Spleen (tissue), 11 donors: Measurements from ENCODE around the gene BPHL. TPM values are rescaled to one million over a fixed set of nuclear protein-coding genes. Genes with fewer than 3 reads are reported as not detected.
"Not testable (repeated sequence)": the region's sequence is repeated elsewhere in the genome, so short reads cannot be mapped to it uniquely, and the experiment has no call there.

Experiments
- DNase-seq: peaks from one replicate; pipeline ENCODE4 v3.0.0-alpha.2; 2020
- H3K27ac ChIP-seq, 8 donors: fragments of 200-600 bp; sonication (generic) in 7 of 8; 1 replicate in 4 of 8; 2 replicates in 4 of 8; pipeline versions ENCODE4 v1.5.0 to v1.8.0; 2016 to 2021; ENCODE audit warnings: inconsistent platforms in 4 of 8, mild to moderate bottlenecking in 4 of 8, moderate library complexity in 1 of 8
- H3K27me3 ChIP-seq, 7 donors: fragments of 200-600 bp; sonication (generic) in 6 of 7; replicated peaks in 1 of 7; 1 replicate in 4 of 7; 2 replicates in 3 of 7; pipeline versions ENCODE4 v1.5.0 to v1.8.0; 2016 to 2021; ENCODE audit warnings: inconsistent platforms in 3 of 7, mild to moderate bottlenecking in 1 of 7
- H3K36me3 ChIP-seq, 6 donors: fragments of 200-600 bp; sonication (generic) in 5 of 6; 1 replicate in 4 of 6; 2 replicates in 2 of 6; pipeline versions ENCODE4 v1.5.0 to v1.8.0; 2016 to 2021; ENCODE audit warnings: inconsistent platforms in 2 of 6
- H3K4me1 ChIP-seq, 6 donors: fragments of 200-600 bp; sonication (generic) in 5 of 6; 1 replicate in 3 of 6; 2 replicates in 3 of 6; pipeline versions ENCODE4 v1.5.0 to v1.8.0; 2016 to 2021; ENCODE audit warnings: inconsistent platforms in 3 of 6
- H3K4me3 ChIP-seq, 8 donors: fragments of 200-600 bp; sonication (generic) in 7 of 8; 1 replicate in 4 of 8; 2 replicates in 4 of 8; pipeline versions ENCODE4 v1.5.0 to v1.8.0; 2016 to 2021; ENCODE audit warnings: inconsistent platforms in 4 of 8, mild to moderate bottlenecking in 4 of 8, moderate library complexity in 2 of 8
- H3K9me3 ChIP-seq, 8 donors: fragments of 200-600 bp; sonication (generic) in 7 of 8; 1 replicate in 4 of 8; 2 replicates in 4 of 8; pipeline versions ENCODE4 v1.5.0 to v1.8.0; 2016 to 2021; ENCODE audit warnings: inconsistent platforms in 4 of 8
- POLR2A ChIP-seq, 3 donors: fragments of 450-650 bp; IDR thresholded peaks; one replicate each; pipeline ENCODE4 v1.5.1; 2017; ENCODE audit warnings: antibody characterized with exemption in 3 of 3, mild to moderate bottlenecking in 1 of 3
- POLR2AphosphoS5 ChIP-seq, 3 donors: sonication (generic); formaldehyde crosslinking; IDR thresholded peaks; one replicate each; pipeline ENCODE4 v1.5.1; 2017; ENCODE audit warnings: antibody characterized with exemption in 3 of 3
- WGBS, 5 donors: extraction: QIAGEN DNeasy Blood & Tissue Kit in 3 of 5; methylation state at CpG; one replicate each; pipeline versions ENCODE4 v1.1.5 to v1.1.7; 2013 to 2018; 5-methylcytosine and 5-hydroxymethylcytosine counted together
- intact Hi-C: fragments of 100-400 bp; cut with DNase I; formaldehyde crosslinking; loops from one replicate; pipeline ENCODE4 v1.15.0; 2023; ENCODE audit warnings: low total_unique reads
- polyA plus RNA-seq, 3 donors: library from polyadenylated mRNA; stranded (reverse); fragments of 200-250 nt; gene quantifications; one replicate each; pipeline ENCODE4 v1.2.1, GENCODE V29; 2013
- total RNA-seq, 7 donors: library from RNA; depleted of rRNA in 3 of 7; stranded (reverse); fragments of >200 nt in 3 of 7; fragmentation: NEBNext Ultra II Directional in 4 of 7; extraction: Animal tissue kit (Norgen Biotek cat#: 25700) in 4 of 7; gene quantifications; one replicate each; pipeline versions ENCODE4 v1.1.0 to v1.2.1, GENCODE V29; 2016 to 2021
- TF ChIP-seq, protein P1 (sequence below), 11 experiments: fragments of 200-600 bp in 7 of 11; fragments of 450-650 bp in 4 of 11; sonication (generic) in 4 of 11; IDR thresholded peaks in 8 of 11; conservative IDR thresholded peaks in 3 of 11; 1 replicate in 7 of 11; 2 replicates in 4 of 11; pipeline versions ENCODE4 v1.4.0 to v1.8.0; 2016 to 2021; ENCODE audit warnings: antibody characterized with exemption in 11 of 11, inconsistent platforms in 4 of 11, mild to moderate bottlenecking in 1 of 11
- donor health status: healthy with polysubstance abuse.
- donor health status: DM: no; HTN: no; CAD: no; lungs with moderate emphysema.
- donor health status: DM: no; HTN: no; CAD: no.
- donor health status: Bipolar disorder and iron deficiency.
- donor health status: healthy.
- donor health status: DM: no; HTN: no; CAD: no.
- donor health status: DM: yes; HTN: yes; CAD: no.

BPHL gene
- total and polyA plus RNA-seq, 10 donors = 6.6 to 11.3 (median 9.4) TPM

DNA sequence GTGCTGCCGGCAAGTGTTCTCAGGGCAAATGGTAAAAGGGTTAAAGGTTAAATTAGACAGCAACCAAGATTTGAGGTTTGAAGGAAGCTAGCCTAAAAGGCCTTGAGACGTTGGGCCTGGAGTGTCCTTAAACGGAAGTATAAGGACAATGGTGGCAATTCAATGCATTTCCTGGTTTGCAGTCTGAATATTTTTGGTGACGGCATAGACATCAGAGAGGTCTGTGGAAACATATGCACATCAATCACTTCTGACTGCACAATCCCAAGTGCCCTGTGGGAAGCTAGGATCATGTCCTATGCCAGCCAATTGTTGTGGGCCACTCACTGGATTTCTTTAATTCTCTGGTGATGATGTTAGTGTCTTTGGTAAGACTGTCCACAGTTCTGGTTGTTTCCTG lies 64.6 kb downstream of the BPHL start:
- peaks cover 0 to 21% (median 0%) of the 10 kb centered on the region in 7 donors for H3K27me3 ChIP-seq
- intact Hi-C loops = no loop called here
- no peak overlapping the region for H3K4me3 ChIP-seq
- no peaks in the 10 kb centered on the region for H3K9me3 ChIP-seq
- no peak for DNase-seq
- no peaks in the 10 kb centered on the region for H3K4me1 ChIP-seq
- WGBS, 5 donors = 63 to 85% (median 76%) methylated on average over 4 of the region's 4 CpGs
- TF ChIP-seq POLR2A (IDR thresholded peaks at IDR 0.05) (no peak), POLR2AphosphoS5 (IDR thresholded peaks at IDR 0.05) (no peak)
- TF ChIP-seq, protein P1, sequence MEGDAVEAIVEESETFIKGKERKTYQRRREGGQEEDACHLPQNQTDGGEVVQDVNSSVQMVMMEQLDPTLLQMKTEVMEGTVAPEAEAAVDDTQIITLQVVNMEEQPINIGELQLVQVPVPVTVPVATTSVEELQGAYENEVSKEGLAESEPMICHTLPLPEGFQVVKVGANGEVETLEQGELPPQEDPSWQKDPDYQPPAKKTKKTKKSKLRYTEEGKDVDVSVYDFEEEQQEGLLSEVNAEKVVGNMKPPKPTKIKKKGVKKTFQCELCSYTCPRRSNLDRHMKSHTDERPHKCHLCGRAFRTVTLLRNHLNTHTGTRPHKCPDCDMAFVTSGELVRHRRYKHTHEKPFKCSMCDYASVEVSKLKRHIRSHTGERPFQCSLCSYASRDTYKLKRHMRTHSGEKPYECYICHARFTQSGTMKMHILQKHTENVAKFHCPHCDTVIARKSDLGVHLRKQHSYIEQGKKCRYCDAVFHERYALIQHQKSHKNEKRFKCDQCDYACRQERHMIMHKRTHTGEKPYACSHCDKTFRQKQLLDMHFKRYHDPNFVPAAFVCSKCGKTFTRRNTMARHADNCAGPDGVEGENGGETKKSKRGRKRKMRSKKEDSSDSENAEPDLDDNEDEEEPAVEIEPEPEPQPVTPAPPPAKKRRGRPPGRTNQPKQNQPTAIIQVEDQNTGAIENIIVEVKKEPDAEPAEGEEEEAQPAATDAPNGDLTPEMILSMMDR (IDR thresholded peaks at IDR 0.05 in 8 of 11, conservative IDR thresholded peaks at IDR 0.05 in 3 of 11) = no peak
- H3K36me3 ChIP-seq = no peaks in the 10 kb centered on the region
- H3K27ac ChIP-seq = no peak overlapping the region

GRCh38 chr6:3186974-3187382 lies 68.5 kb downstream of the BPHL start:
- no peak for DNase-seq

DNA sequence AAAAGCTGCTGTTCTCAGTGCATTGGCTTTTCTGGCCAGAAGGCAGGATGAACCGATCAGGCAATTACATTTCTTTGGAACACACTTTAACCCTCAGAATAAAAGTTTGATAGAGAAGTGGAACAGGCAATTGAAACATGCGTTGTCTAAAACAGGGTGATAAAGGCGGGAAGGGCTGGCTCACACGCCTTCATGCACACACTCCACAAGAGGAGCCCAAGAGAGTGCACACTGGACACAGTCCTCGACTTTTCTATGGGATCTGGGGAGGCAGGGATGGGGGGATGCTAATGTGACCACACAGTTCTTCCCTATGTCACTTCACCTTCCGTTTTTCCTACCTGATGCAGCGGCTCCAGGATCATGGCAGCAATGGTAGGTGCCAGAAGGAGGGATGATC lies 69.8 kb downstream of the BPHL start:
- no peaks in the 10 kb centered on the region for H3K36me3 ChIP-seq
- 86 to 90% (median 89%) methylated on average over 7 of the region's 7 CpGs for WGBS, 5 donors
- no peaks in the 10 kb centered on the region for H3K4me1 ChIP-seq
- no peaks in the 10 kb centered on the region for H3K9me3 ChIP-seq
- no peak overlapping the region for H3K27ac ChIP-seq
- intact Hi-C loops = no loop called here
- no peak overlapping the region for H3K4me3 ChIP-seq
- no peak for DNase-seq
- H3K27me3 ChIP-seq = peaks cover 0 to 4% (median 0%) of the 10 kb centered on the region in 7 donors
- TF ChIP-seq POLR2AphosphoS5 (IDR thresholded peaks at IDR 0.05) = no peak
- TF ChIP-seq, protein P1 (IDR thresholded peaks at IDR 0.05 in 8 of 11, conservative IDR thresholded peaks at IDR 0.05 in 3 of 11) = no peak
- TF ChIP-seq POLR2A (IDR thresholded peaks at IDR 0.05) = no peak

More at GRCh38 chr6:3186974-3187382, 68.5 kb downstream of the BPHL start:
- H3K36me3 ChIP-seq = no peaks in the 10 kb centered on the region
- H3K27me3 ChIP-seq = peaks cover 0 to 4% (median 0%) of the 10 kb centered on the region in 7 donors
- whole genome bisulfite sequencing, 5 donors = 79 to 100% (median 85%) methylated on average over 3 of the region's 3 CpGs
- H3K9me3 ChIP-seq = no peaks in the 10 kb centered on the region
- no peaks in the 10 kb centered on the region for H3K4me1 ChIP-seq
- H3K27ac ChIP-seq = no peak overlapping the region
- intact Hi-C loops = no loop called here
- no peak overlapping the region for H3K4me3 ChIP-seq
- TF ChIP-seq, protein P1 (IDR thresholded peaks at IDR 0.05 in 8 of 11, conservative IDR thresholded peaks at IDR 0.05 in 3 of 11) = no peak
- no peak for TF ChIP-seq POLR2AphosphoS5 (IDR thresholded peaks at IDR 0.05)
- TF ChIP-seq POLR2A (IDR thresholded peaks at IDR 0.05) = no peak

- WGBS, 5 donors = 90 to 97% (median 94%) methylated on average over 10 of the region's 10 CpGs
- DNase-seq, H3K9me3 ChIP-seq, H3K4me1 ChIP-seq, H3K4me3 ChIP-seq, H3K27me3 ChIP-seq, H3K36me3 ChIP-seq, H3K27ac ChIP-seq, intact Hi-C loops: not testable (repeated sequence)
These were observed 70.7 kb downstream of the BPHL start for GRCh38 chr6:3189192-3189591.

DNA sequence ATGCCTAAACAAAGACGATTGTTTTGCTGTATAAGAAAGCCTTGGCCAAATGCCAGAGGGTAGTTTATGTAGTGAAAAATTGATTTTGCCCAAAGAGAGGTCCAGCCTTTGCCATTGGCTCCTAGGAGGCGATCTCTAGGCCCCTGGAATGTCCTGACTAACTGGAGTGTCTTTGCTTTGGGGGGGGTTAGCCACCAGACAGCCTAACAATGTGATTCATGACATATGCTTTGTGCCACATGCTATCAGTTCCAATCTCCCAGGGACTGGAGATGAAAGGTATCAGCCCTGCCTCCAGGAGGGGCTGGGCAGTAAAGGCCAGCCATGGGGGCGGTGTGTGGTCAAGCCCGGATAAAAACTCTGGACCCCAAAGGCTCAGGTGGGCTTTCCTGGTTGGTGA lies 71.5 kb downstream of the BPHL start:
- H3K27me3 ChIP-seq = peaks cover 0 to 4% (median 0%) of the 10 kb centered on the region in 7 donors
- no peak overlapping the region for H3K27ac ChIP-seq
- no peaks in the 10 kb centered on the region for H3K9me3 ChIP-seq
- intact Hi-C loops = no loop called here
- WGBS, 5 donors = 65 to 80% (median 73%) methylated on average over 4 of the region's 4 CpGs
- no peak overlapping the region for H3K4me3 ChIP-seq
- no peak for DNase-seq
- H3K36me3 ChIP-seq = no peaks in the 10 kb centered on the region
- TF ChIP-seq POLR2AphosphoS5 (IDR thresholded peaks at IDR 0.05) = no peak
- TF ChIP-seq, protein P1 (IDR thresholded peaks at IDR 0.05 in 8 of 11, conservative IDR thresholded peaks at IDR 0.05 in 3 of 11) = no peak
- no peak for TF ChIP-seq POLR2A (IDR thresholded peaks at IDR 0.05)
- H3K4me1 ChIP-seq = no peaks in the 10 kb centered on the region
